Measurements from ENCODE around the gene BEND3.

Gene BEND3

GRCh38 chr6:107082045-107082444 is 33.3 kb downstream of the BEND3 start:
- peak; percentile 61 for DNase-seq (ENCODE audit: low spot score)

GRCh38 chr6:107080036-107080435 is 35.3 kb downstream of the BEND3 start:
- DNase-seq (ENCODE audit: low spot score) = no peak

- no peak for DNase-seq (ENCODE audit: low spot score)
Measured at GRCh38 chr6:107079429-107079828, 35.9 kb downstream of the BEND3 start.

- no peak for DNase-seq (ENCODE audit: low spot score)
Measured at GRCh38 chr6:107077710-107078109, 37.6 kb downstream of the BEND3 start.

GRCh38 chr6:107075951-107076381 is 39.3 kb downstream of the BEND3 start:
- no peak for DNase-seq (ENCODE audit: low spot score)

GRCh38 chr6:107070686-107071085 is 44.6 kb downstream of the BEND3 start:
- no peak for DNase-seq (ENCODE audit: low spot score)

- DNase-seq (ENCODE audit: low spot score) = no peak
Measured at GRCh38 chr6:107069631-107070548, 45.4 kb downstream of the BEND3 start.

- no peak for DNase-seq (ENCODE audit: low spot score)
Measured at GRCh38 chr6:107068691-107069630, 46.4 kb downstream of the BEND3 start.

GRCh38 chr6:107066697-107067659 is 48.3 kb downstream of the BEND3 start:
- peak; percentile 47 for DNase-seq (ENCODE audit: low spot score)

- DNase-seq (ENCODE audit: low spot score) = no peak
Measured at GRCh38 chr6:107064579-107065065, 50.7 kb downstream of the BEND3 start.

GRCh38 chr6:107062691-107063090 is 52.6 kb downstream of the BEND3 start:
- DNase-seq (ENCODE audit: low spot score) = no peak

- no peak for DNase-seq (ENCODE audit: low spot score)
Measured at GRCh38 chr6:107061125-107062020, 53.9 kb downstream of the BEND3 start.

- no peak for DNase-seq (ENCODE audit: low spot score)
Measured at GRCh38 chr6:107060704-107061103, 54.6 kb downstream of the BEND3 start.

- DNase-seq (ENCODE audit: low spot score) = no peak
Measured at GRCh38 chr6:107059606-107060005, 55.7 kb downstream of the BEND3 start.

- no peak for DNase-seq (ENCODE audit: low spot score)
Measured at GRCh38 chr6:107057679-107058078, 57.6 kb downstream of the BEND3 start.

- no peak for DNase-seq (ENCODE audit: low spot score)
Measured at GRCh38 chr6:107056796-107057195, 58.5 kb downstream of the BEND3 start.

GRCh38 chr6:107047807-107048206 is 67.5 kb downstream of the BEND3 start:
- DNase-seq (ENCODE audit: low spot score) = no peak

- no peak for DNase-seq (ENCODE audit: low spot score)
Measured at GRCh38 chr6:107045826-107046675, 69.3 kb downstream of the BEND3 start.

- DNase-seq (ENCODE audit: low spot score) = no peak
Measured at GRCh38 chr6:107033126-107033525, 82.2 kb downstream of the BEND3 start.

Measured in HuH-7 (cell line).